Measurements from ENCODE around the gene CCDC192.
"Not testable (repeated sequence)": the region's sequence is repeated elsewhere in the genome, so short reads cannot be mapped to it uniquely, and the experiment has no call there.

Gene CCDC192

DNA sequence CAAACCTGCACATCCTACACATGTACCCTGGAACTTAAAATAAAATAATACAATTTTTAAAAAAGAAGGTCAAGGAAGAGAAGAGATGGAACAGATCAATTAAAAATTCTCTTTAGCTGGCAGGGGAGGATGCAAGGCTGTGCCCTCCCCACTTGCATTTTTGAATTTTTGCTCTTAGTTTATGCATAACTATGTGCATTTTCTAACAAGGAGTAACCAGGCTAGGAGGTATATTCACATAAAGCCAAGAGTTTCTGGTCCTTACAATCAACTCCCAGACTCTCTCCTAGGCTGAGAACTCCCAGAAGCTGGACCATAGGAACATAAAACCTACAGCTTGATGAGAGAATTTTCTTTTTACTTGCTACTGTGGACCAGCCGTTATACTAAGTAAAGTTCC is 29.8 kb downstream of the CCDC192 start:
- CTCF ChIA-PET = no interaction called here
- no peak for DNase-seq (ENCODE audit: extremely low spot score)
- POLR2A ChIA-PET = no interaction called here
- no peak for TF ChIP-seq FOXA1 (IDR thresholded peaks at IDR 0.05)
- TF ChIP-seq NFRKB (IDR thresholded peaks at IDR 0.05) = no peak
- no peak for TF ChIP-seq FOXM1 (IDR thresholded peaks at IDR 0.05; ENCODE audit: borderline replicate concordance)
- TF ChIP-seq FOXK2 (IDR thresholded peaks at IDR 0.05) = no peak
- TF ChIP-seq L3MBTL2 (conservative IDR thresholded peaks at IDR 0.05) = no peak
- no peak for TF ChIP-seq ELF4 (IDR thresholded peaks at IDR 0.05)
- TF ChIP-seq, protein P1, sequence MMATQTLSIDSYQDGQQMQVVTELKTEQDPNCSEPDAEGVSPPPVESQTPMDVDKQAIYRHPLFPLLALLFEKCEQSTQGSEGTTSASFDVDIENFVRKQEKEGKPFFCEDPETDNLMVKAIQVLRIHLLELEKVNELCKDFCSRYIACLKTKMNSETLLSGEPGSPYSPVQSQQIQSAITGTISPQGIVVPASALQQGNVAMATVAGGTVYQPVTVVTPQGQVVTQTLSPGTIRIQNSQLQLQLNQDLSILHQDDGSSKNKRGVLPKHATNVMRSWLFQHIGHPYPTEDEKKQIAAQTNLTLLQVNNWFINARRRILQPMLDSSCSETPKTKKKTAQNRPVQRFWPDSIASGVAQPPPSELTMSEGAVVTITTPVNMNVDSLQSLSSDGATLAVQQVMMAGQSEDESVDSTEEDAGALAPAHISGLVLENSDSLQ (IDR thresholded peaks at IDR 0.05) = no peak
- no peak for TF ChIP-seq BHLHE40 (IDR thresholded peaks at IDR 0.05; ENCODE audit: borderline replicate concordance)
- TF ChIP-seq TARDBP (IDR thresholded peaks at IDR 0.05) = no peak
- no peak for TF ChIP-seq ARNT (IDR thresholded peaks at IDR 0.05)
- TF ChIP-seq ZNF384 (IDR thresholded peaks at IDR 0.05) = no peak
- TF ChIP-seq CTBP1 (IDR thresholded peaks at IDR 0.05; ENCODE audit: borderline replicate concordance) = no peak
- TF ChIP-seq HDGF (IDR thresholded peaks at IDR 0.05; ENCODE audit: borderline replicate concordance) = no peak
- no peak for TF ChIP-seq LEF1 (IDR thresholded peaks at IDR 0.05; ENCODE audit: borderline replicate concordance)
- TF ChIP-seq SP1 (IDR thresholded peaks at IDR 0.05) = no peak
- no peak for TF ChIP-seq SUZ12 (IDR thresholded peaks at IDR 0.05)

DNA sequence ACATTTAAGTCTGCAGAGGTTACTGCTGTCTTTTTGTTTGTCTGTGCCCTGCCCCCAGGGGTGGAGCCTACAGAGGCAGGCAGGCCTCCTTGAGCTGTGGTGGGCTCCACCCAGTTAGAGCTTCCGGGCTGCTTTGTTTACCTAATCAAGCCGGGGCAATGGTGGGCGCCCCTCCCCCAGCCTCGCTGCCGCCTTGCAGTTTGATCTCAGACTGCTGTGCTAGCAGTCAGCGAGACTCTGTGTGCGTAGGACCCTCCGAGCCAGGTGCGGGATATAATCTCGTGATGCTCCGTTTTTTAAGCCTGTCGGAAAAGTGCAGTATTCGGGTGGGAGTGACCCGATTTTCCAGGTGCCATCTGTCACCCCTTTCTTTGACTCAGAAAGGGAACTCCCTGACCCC is 36.2 kb downstream of the CCDC192 start:
- DNase-seq (ENCODE audit: extremely low spot score); POLR2A ChIA-PET; CTCF ChIA-PET: not testable (repeated sequence)

DNA sequence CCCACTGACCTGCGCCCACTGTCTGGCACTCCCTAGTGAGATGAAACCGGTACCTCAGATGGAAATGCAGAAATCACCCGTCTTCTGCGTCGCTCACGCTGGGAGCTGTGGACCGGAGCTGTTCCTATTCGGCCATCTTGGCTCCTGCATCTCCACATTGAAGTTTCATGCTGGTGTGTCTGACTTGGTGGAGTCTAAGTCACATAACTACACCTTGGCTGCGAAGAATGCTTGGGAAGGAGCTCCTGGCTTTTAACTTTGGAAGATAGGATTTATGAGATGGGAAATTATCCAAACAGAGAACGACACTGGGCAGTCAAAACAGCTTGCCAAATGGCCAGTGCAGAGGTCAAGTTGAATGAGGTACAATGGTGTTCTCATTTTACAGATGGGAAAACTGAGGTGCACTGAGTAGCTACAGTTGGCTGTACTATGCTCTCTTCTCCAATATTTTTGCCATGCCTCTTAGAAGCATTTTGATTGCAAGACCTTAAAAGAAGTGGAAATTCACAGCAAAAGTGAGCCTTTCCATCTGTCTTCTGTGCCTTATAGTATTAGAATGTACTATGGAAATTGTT is 36.7 kb downstream of the CCDC192 start:
- ChIA-PET CTCF (no interaction called here), POLR2A (no interaction called here)
- no peak for TF ChIP-seq ZNF384 (IDR thresholded peaks at IDR 0.05)
- TF ChIP-seq L3MBTL2 (conservative IDR thresholded peaks at IDR 0.05) = no peak
- no peak for TF ChIP-seq TARDBP (IDR thresholded peaks at IDR 0.05)
- no peak for TF ChIP-seq CTBP1 (IDR thresholded peaks at IDR 0.05; ENCODE audit: borderline replicate concordance)
- TF ChIP-seq BHLHE40 (IDR thresholded peaks at IDR 0.05; ENCODE audit: borderline replicate concordance) = no peak
- no peak for TF ChIP-seq FOXK2 (IDR thresholded peaks at IDR 0.05)
- no peak for TF ChIP-seq SUZ12 (IDR thresholded peaks at IDR 0.05)
- TF ChIP-seq FOXM1 (IDR thresholded peaks at IDR 0.05; ENCODE audit: borderline replicate concordance) = no peak
- TF ChIP-seq, protein P1 (IDR thresholded peaks at IDR 0.05) = no peak
- TF ChIP-seq LEF1 (IDR thresholded peaks at IDR 0.05; ENCODE audit: borderline replicate concordance) = no peak
- TF ChIP-seq FOXA1 (IDR thresholded peaks at IDR 0.05) = no peak
- TF ChIP-seq ELF4 (IDR thresholded peaks at IDR 0.05) = no peak
- DNase-seq (ENCODE audit: extremely low spot score) = no peak

DNA sequence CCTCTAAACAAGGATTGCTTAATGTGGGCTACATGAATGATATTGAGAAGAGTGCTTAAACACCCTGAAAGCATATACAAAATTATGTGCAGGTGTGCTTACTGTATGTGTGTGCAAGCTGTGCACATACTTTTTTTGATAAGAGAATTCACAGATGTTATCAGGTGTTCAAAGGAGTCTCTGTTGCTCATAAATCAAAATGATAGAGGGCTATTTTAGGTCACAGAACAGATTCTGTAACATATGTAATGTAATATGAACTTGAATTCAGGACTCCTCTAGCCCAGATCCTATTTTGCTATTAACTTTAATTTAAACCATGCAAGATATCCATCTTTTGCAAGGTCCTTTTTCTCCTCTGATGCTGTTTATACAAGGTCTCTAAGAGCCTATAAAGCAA is 38.2 kb downstream of the CCDC192 start:
- DNase-seq (ENCODE audit: extremely low spot score) = no peak
- ChIA-PET POLR2A (no interaction called here), CTCF (no interaction called here)
- TF ChIP-seq CTBP1 (IDR thresholded peaks at IDR 0.05; ENCODE audit: borderline replicate concordance) = no peak
- no peak for TF ChIP-seq HDGF (IDR thresholded peaks at IDR 0.05; ENCODE audit: borderline replicate concordance)
- no peak for TF ChIP-seq ELF4 (IDR thresholded peaks at IDR 0.05)

DNA sequence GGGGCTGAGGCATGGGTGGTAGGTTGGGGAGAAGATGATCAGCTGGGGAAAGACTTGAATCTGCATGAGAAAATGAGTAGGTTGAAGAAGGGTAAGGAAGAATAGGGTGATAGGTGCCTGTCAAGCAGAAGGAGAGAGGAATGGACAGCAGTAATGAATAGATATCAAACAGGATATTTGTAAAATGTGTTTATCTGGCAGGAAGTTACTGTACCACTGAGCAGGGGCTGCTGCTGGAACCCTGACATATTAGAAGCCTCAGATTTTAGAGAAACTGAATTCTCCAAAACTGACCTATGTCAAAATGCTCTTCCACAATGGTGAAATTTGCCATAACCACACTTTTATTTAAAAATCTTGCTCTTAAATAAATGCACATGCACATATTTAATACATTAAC is 41.0 kb downstream of the CCDC192 start:
- ChIA-PET CTCF (no interaction called here), POLR2A (no interaction called here)
- DNase-seq (ENCODE audit: extremely low spot score) = no peak
- TF ChIP-seq FOXK2 (IDR thresholded peaks at IDR 0.05) (no peak), ARNT (IDR thresholded peaks at IDR 0.05) (no peak), TARDBP (IDR thresholded peaks at IDR 0.05) (no peak), ZNF384 (IDR thresholded peaks at IDR 0.05) (no peak), CTBP1 (IDR thresholded peaks at IDR 0.05; ENCODE audit: borderline replicate concordance) (no peak), SP1 (IDR thresholded peaks at IDR 0.05) (no peak), FOXM1 (IDR thresholded peaks at IDR 0.05; ENCODE audit: borderline replicate concordance) (no peak), FOXA1 (IDR thresholded peaks at IDR 0.05) (no peak)

DNA sequence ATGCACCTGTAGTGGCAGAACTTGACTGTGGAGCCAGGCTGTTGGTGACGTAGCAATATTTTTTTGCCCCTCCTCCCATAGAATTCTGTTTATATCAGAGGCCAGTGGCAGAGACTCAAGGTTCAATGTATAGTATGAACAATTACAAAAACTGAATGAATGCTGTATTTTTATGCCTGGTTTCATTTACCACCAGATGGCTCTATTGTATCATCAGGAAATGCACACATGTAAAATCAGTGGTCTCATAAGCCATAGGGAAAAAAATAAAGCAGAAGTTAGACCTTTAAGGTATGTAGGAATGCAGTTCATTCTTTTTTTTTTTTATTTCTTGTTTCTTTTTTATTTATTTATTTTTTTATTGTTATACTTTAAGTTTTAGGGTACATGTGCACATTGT is 43.6 kb downstream of the CCDC192 start:
- DNase-seq (ENCODE audit: extremely low spot score) = no peak
- ChIA-PET CTCF (no interaction called here), POLR2A (no interaction called here)
- TF ChIP-seq BHLHE40 (IDR thresholded peaks at IDR 0.05; ENCODE audit: borderline replicate concordance) = no peak
- TF ChIP-seq FOXA1 (IDR thresholded peaks at IDR 0.05) = no peak
- TF ChIP-seq TARDBP (IDR thresholded peaks at IDR 0.05) = no peak
- TF ChIP-seq SUZ12 (IDR thresholded peaks at IDR 0.05) = no peak
- no peak for TF ChIP-seq ELF4 (IDR thresholded peaks at IDR 0.05)
- TF ChIP-seq, protein P1 (IDR thresholded peaks at IDR 0.05) = no peak
- no peak for TF ChIP-seq ZNF384 (IDR thresholded peaks at IDR 0.05)
- no peak for TF ChIP-seq ARNT (IDR thresholded peaks at IDR 0.05)
- no peak for TF ChIP-seq FOXM1 (IDR thresholded peaks at IDR 0.05; ENCODE audit: borderline replicate concordance)
- TF ChIP-seq NFRKB (IDR thresholded peaks at IDR 0.05) = no peak
- no peak for TF ChIP-seq HDGF (IDR thresholded peaks at IDR 0.05; ENCODE audit: borderline replicate concordance)
- no peak for TF ChIP-seq LEF1 (IDR thresholded peaks at IDR 0.05; ENCODE audit: borderline replicate concordance)
- no peak for TF ChIP-seq SP1 (IDR thresholded peaks at IDR 0.05)

DNA sequence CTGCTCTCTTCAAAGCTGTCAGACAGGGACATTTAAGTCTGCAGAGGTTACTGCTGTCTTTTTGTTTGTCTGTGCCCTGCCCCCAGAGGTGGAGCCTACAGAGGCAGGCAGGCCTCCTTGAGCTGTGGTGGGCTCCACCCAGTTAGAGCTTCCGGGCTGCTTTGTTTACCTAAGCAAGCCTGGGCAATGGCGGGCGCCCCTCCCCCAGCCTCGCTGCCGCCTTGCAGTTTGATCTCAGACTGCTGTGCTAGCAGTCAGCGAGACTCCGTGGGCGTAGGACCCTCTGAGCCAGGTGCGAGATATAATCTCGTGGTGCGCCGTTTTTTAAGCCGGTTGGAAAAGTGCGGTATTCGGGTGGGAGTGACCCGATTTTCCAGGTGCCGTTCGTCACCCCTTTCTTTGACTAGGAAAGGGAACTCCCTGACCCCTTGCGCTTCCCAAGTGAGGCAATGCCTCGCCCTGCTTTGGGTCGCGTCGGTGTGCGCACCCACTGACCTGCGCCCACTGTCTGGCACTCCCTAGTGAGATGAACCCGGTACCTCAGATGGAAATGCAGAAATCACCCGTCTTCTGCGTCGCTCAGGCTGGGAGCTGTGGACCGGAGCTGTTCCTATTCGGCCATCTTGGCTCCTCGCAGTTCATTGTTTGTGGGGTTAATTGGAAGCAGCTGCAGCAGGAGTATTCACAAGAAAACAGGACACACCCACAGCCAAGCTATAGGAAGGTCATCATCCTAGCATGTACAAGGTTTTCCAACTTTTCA is 49.5 kb downstream of the CCDC192 start:
- ChIA-PET CTCF (interaction anchor here (0.7 kb wide), 1 partner anchor 113 kb away, joined by 3 read pairs; no protein-coding TSS in a partner anchor), POLR2A (interaction anchor here (1.0 kb wide), 1 partner anchor 189 kb away, joined by 3 read pairs; no protein-coding TSS in a partner anchor)
- DNase-seq (ENCODE audit: extremely low spot score) = not testable (repeated sequence)

Measured in HEK293T (cell line).